ENCODE measurements around the gene FAM234B.

DNA sequence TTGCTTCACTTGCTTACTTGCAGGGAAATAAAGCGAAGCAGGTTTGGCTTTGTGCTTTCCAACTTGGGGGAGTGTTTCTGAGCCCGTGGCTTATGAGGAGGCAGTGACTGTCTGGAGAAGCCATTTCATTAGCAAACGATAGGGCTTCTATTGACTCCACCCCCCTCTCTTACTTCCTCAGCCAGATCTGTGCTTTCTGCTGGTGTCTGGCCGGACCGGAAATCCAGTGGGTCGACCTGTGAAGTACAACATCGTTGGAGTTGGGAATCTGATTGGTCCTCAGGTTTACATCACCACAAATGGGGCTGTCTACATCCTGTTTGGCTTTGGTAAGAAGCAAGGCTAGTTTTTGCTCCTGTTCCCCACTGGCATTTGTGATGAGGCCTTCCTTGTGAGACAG, 22.3 kb downstream of the FAM234B start:
- TF ChIP-seq CTCF (IDR thresholded peaks at IDR 0.05; ENCODE audit: control extremely low read depth in 1 of 3, insufficient read depth in 1 of 3, low read depth in 1 of 3, low read length in 3 of 3) (no peak), POLR2A (IDR thresholded peaks at IDR 0.05; ENCODE audit: control extremely low read depth in 1 of 2, low read depth in 2 of 2, low read length in 2 of 2) (no peak), YY1 (IDR thresholded peaks at IDR 0.05; ENCODE audit: low read depth, low read length) (no peak), SIX5 (IDR thresholded peaks at IDR 0.05; ENCODE audit: low read depth, low read length) (no peak), POLR2AphosphoS5 (IDR thresholded peaks at IDR 0.05; ENCODE audit: low read depth, low read length) (no peak), CHD2 (IDR thresholded peaks at IDR 0.05; ENCODE audit: low read length) (no peak), ATF2 (IDR thresholded peaks at IDR 0.05; ENCODE audit: low read length) (no peak), ATF3 (IDR thresholded peaks at IDR 0.05; ENCODE audit: insufficient read depth, low read depth, low read length) (no peak), GABPA (IDR thresholded peaks at IDR 0.05; ENCODE audit: borderline replicate concordance, insufficient read depth, low read length) (no peak), TAF1 (IDR thresholded peaks at IDR 0.05; ENCODE audit: low read depth, low read length) (no peak)
